ENCODE results near the gene FTO.
A peak's percentile ranks its signal among the peaks of the same experiment; 100 is the strongest.
"Not testable (repeated sequence)": the region's sequence is repeated elsewhere in the genome, so short reads cannot be mapped to it uniquely, and the experiment has no call there.

Gene FTO

DNA sequence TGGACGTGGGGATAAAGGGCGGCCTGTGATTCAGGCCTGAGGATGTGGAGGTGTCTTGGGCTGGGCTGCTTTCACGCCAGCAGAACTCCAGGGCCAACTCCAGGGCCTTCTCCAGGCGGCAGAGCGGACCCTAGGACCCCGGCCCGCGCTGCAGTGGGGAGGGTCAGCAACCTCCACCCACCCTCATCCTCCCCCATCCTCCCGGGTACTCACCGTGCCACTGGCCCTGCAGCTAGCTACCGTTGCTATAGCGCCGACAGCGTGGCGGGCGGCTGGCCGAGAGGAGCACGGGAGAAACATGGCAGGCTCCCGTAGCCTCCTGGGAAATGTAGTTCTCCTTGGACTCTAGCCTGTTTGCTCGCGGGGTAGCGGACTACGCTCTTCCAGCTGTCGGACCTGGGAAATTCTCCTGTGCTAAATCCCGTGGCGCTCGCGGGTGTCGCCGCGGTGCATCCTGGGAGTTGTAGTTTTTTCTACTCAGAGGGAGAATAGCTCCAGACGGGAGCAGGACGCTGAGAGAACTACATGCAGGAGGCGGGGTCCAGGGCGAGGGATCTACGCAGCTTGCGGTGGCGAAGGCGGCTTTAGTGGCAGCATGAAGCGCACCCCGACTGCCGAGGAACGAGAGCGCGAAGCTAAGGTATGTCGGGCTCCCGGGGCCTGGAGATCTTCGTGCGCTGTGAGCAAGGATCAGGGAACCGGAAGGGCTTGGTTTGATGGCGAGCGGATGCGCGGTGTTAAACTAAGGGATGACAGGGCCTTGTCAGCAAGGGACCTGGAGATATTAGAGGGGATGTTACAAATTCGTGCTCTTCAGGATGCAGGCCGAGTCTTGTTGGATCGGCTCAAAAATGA lies at the start of gene FTO, which contains the start of gene RPGRIP1L:
Gene FTO (plus strand): TSS at position 567 of the 855 bp plus-strand sequence.
Gene RPGRIP1L (minus strand): TSS at position 270 of the 855 bp plus-strand sequence. CDS start 3,136 bp downstream, outside the sequence.
- peak; percentile 100 for DNase-seq (ENCODE audit: low read depth, low spot score)

DNA sequence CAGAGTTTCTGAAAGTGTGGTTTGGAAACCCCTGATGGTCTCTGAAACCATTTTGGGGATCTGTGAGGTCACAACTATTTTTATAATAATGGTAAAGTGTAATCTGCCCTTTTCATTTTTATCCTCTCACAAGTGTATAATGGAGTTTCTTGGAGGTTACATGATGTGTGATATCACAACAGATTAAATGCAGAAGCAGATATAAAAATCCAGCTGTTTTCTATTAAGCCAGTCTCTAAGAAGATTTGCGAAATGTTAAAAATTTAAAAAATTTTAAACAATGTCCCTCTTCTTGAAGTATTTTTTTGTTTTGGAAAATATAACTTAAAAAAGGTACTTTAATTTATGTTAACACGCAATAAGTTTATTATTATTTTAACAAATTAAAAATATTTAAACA lies 49.0 kb upstream of the FTO start:
- DNase-seq (ENCODE audit: low read depth, low spot score) = no peak

DNA sequence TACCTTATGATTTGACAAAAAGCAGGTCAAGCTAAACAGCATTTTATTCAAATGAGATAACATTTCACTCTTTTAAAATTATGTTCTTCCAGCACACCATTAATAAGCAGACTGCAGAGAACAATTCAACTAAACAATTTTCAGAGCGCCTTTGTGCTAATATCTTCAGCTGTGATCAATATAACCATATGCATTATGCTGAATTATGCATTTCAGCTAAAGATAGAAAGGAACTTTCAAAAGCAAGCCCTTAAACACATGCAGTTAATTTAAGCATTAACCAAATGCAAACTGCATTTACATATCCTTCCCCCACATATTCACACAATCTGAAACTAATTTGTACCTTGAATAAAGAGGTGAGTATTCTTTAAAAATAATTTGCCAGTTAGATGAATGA lies 41.9 kb upstream of the FTO start:
- no peak for DNase-seq (ENCODE audit: low read depth, low spot score)

- DNase-seq (ENCODE audit: low read depth, low spot score) = no peak
Measured at GRCh38 chr16:53664724-53665345, 39.1 kb upstream of the FTO start.

- no peak for DNase-seq (ENCODE audit: low read depth, low spot score)
Measured at GRCh38 chr16:53666786-53667415, 37.1 kb upstream of the FTO start.

DNA sequence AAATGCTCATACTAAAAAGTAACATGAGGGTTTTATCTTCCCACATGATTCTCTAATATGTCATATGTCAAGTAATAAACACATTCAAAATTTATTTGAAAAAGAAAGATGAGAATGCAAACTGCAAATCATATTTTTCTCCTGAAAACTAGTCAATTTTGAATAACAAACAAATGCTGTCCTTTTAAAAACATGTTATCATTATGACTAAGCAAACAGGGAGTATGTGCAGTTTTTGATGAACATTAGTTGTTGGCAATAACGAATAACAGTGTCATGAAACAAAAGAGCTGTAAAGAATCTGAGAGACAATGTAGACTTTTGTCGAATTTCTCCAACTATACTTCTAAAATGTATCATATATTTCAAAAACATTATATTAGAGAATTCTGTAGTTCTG lies 35.1 kb upstream of the FTO start:
- DNase-seq (ENCODE audit: low read depth, low spot score) = no peak

DNA sequence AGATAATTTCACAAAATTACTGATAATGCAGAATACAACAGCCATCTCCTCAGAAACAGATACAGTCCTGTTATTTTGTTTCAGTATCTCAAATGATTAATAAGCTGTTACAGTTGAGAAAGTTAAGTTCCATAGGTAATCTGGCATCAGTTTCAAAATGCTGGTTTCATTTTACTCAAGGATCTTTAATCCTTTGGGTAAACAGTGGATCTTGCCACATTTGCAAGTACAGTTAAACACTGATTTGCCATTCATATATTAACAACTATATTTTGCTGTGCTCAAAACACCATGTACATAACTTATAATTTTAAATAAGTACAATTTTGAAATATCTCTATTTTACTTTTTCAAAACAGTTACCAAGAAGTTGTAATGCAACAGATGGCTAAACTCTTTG lies 31.5 kb upstream of the FTO start:
- no peak for DNase-seq (ENCODE audit: low read depth, low spot score)

DNA sequence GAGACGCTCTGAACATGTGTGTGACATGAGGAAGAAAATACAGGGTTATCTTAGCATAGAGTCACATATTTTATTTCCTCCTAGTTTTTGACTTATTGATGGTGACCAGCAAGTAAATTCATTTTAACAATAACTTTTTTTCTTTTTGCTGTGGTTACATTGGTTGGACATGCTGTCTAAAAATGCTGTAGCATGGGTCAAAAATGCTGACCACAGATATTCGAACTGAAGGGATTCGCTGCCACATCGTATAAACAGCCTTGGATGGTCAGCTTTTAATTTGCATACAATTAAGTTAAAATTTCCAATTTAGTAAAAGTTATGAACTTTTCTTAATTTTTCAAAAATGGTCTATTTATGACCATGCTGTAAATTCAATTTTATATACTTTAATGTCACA lies 30.8 kb upstream of the FTO start:
- DNase-seq (ENCODE audit: low read depth, low spot score) = no peak

GRCh38 chr16:53678155-53678554 lies 25.8 kb upstream of the FTO start:
- DNase-seq (ENCODE audit: low read depth, low spot score) = no peak

DNA sequence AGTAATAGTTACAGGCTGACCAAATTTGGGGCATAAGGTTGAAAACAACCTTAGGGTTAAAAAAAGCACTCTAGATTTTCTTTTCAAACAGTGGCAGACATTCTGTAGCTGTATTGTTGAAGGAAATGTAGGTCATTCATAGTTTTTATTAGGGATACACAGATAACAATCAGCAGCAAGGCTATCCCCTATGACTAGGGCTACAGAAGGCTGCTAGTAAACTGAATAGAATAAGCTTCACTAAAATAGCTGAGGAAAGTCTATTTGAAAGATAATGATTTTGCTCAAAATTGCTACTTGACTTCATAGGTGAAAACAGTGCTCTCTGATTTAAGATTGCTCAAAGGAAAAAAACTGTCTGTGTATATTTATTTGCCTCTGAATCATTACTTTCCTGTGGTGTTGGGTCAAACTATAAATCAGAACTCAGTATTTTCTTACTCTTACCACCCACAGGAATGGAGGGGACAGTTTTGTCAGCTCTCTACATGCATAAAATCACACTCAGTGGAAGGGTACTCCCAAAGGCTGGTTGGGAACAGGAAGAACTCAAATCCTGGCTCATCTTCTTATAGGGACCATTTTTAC lies 25.1 kb upstream of the FTO start:
- no peak for DNase-seq (ENCODE audit: low read depth, low spot score)

- DNase-seq (ENCODE audit: low read depth, low spot score) = no peak
Measured at GRCh38 chr16:53680756-53681155, 23.2 kb upstream of the FTO start.

DNA sequence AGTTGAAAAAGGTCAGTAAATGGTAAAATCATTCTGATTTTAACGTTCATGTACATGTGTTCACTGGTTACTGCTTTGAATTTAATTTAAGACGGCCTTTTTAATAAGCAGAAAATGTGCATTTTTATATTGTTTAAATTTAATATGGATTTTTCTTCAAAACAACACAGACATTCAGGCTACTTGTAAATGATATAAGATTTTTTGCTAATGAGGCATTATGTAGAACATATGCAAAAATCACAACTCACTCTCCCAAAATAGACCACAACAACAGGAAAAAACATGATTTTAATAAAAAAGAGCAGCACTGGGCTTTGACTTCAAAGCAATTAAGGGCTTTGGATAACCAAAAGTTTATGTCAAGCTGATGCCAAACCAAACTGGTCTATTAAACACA lies 22.6 kb upstream of the FTO start:
- DNase-seq (ENCODE audit: low read depth, low spot score) = no peak

DNA sequence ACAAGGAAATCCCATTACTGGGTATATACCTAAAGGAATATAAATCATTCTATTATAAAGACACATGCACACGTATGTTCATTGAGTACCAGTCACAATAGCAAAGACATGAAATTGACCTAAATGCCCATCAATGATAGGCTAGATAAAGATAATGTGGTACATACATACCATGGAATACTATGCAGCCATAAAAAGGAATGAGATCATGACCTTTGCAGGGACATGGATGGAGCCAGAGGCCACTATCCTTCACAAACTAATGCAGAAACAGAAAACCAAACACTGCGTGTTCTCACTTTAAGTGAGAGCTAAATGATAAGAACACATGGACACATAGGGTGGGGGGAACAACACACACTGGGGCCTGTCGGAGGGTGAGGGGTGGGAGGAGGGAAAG lies 18.6 kb upstream of the FTO start:
- not testable (repeated sequence) for DNase-seq (ENCODE audit: low read depth, low spot score)

DNA sequence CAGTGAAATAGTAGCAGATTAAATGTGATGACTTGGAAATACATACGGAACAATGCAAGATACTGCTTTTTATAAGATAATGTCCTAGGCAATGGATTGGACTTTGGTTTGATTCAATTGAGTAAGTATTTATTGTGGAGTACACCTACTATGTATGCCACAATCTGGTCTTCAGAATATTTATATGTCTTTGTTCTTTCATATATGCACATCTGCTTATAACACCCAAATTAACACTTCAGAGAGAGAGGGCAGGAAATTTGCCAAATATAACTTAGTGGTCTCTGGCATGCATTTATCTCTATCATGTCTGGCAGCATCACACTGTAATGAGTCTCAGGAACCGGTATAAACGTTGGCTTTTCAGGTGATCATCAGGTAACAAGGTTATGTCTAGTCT lies 17.2 kb upstream of the FTO start:
- DNase-seq (ENCODE audit: low read depth, low spot score) = no peak

GRCh38 chr16:53689636-53690035 lies 14.3 kb upstream of the FTO start:
- DNase-seq (ENCODE audit: low read depth, low spot score) = no peak

GRCh38 chr16:53690771-53691170 lies 13.2 kb upstream of the FTO start:
- DNase-seq (ENCODE audit: low read depth, low spot score) = no peak

- DNase-seq (ENCODE audit: low read depth, low spot score) = no peak
Measured at GRCh38 chr16:53692146-53692545, 11.8 kb upstream of the FTO start.

- DNase-seq (ENCODE audit: low read depth, low spot score) = no peak
Measured at GRCh38 chr16:53693320-53693719, 10.6 kb upstream of the FTO start.

DNA sequence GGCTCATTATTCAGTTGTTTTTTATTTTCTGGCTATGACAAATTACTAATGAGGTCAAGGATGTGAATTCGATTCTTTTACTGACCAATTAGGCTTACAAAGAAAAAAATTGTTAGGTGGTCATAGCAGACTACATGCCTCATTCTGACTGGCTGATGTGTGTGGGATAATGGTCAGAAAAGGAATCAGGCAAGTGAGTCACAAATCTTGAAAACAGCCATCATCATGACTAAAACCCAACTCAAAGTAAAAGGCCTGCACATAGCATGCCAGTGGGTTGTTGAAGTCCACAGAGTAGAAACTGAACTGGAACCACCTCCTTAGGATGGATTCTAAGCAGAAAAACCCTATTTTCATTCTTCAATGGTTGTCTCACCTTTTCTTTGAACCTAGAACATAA lies 8.9 kb upstream of the FTO start:
- no peak for DNase-seq (ENCODE audit: low read depth, low spot score)

GRCh38 chr16:53698271-53698670 lies 5.7 kb upstream of the FTO start:
- DNase-seq (ENCODE audit: low read depth, low spot score) = not testable (repeated sequence)

DNA sequence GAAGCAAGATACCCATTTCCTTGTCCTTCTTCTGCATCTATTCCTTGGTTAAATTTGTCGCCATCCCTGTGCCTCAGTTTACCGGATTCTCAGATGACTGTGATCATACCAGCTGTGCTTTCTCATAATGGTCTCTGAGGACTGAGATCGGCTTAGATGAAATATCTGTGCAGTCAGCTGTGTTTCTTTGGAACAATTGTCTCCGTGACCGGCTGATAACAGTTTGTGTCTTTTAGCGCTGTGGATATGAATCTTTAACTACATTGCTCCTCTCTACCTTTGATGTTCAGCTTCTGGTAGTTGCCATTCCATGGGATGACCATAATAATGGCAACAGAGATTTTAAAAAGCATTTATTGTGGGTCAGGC lies 473 bp downstream of the FTO start:
- DNase-seq (ENCODE audit: low read depth, low spot score) = no peak

- DNase-seq (ENCODE audit: low read depth, low spot score) = no peak
Measured at GRCh38 chr16:53707671-53708070, 3.7 kb downstream of the FTO start.

Measured in smooth muscle cell of the brain vasculature (primary cell).